HG03342 (cell line): ENCODE results near the gene ITPR2.

Experiments
- ATAC-seq: cut with Tn5 transposase; IDR thresholded peaks from one replicate; pipeline ENCODE4 v1.9.1; 2021; ENCODE audit warnings: mild to moderate bottlenecking, moderate library complexity; ENCODE audit not compliant: unreplicated experiment

ITPR2 gene

DNA sequence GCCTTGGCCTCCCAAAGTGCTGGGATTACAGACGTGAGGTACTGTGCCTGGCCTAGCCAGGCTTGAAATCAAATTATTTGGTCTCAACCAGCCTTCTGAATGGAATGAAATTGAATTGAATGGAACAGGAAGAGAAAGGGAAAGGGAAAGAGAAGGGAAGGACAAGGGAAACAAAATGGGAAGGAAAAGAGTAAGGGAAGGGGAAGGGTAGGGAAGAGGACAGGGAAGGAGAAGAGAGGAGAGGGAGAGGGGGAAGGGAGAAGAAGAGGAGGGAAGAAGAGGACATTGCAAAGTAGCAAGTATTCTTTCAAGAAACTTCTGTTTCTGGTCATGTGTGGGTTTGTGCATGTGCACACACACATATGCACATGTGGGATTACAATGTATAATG is 97.8 kb downstream of the ITPR2 start:
- no peak for ATAC-seq

DNA sequence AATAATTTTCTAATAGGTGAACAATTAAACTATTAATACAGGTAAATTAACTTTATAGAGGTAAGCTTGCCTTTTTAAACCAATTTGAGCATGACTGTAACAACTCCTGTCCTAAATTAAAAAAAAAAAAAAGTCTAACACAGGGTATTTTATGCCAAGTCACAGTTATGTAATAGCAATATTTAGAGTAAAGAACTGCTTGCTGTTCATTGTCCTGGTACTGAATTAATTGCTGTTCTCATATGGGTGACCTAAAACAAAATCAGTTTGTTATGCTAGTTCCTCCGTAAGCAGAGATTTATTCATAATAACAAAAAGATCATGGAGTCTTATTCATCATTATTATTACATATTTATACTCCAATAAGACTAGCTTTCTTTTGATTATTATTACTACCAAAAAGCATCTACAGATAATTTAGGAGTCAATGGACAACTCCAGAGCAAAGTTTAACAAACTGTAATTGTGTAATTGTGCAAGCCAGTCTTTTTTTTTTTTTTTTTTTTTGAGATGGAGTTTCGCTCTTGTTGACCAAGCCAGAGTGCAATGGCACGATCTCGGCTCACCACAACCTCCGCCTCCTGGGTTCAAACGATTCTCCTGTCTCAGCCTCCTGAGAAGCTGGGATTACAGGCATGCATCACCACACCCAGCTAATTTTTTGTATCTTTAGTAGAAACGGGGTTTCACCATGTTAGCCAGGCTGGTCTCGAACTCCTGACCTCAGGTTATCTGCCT is 98.3 kb downstream of the ITPR2 start:
- no peak for ATAC-seq

DNA sequence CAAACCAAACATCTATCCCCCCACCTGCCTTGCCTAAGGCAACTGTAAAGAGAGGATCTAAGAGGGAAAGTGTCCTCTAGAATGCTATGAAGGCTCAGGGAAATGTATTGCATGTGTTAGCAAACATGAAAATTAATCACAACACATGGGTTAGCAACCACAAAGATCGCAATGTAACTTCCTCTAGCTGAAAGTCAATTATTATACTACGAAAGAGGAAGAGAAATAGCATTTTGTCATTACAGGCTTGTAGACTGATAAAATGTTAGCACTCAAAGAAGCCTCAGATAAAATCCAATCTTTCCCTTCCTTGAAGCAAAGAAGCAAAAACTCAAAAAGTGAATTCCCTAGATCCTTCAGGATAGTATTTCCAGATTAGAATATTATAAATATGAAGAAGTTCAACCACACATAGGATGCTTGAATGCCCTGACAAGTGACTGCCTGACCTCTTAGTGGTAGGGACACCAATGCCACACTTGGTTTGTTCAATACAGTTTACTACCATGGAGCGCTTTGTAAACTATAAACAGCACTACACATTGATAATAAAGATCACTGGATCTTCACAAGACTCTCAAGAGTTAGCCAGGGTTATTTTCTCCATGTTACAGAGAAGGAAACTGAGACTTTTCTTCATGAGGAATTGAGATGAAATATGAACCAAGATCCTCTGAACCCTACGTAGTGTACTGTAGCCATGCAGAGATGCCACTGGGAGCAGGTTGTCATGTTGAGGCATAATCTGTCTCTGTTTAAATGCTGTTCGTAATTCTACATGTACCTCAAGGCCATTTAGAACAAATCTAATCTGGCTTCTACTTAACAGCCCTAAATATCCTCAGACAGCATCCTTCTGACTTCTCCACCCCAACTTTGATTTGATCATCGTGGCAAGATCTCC is 100.7 kb downstream of the ITPR2 start:
- peak; percentile 68 for ATAC-seq

DNA sequence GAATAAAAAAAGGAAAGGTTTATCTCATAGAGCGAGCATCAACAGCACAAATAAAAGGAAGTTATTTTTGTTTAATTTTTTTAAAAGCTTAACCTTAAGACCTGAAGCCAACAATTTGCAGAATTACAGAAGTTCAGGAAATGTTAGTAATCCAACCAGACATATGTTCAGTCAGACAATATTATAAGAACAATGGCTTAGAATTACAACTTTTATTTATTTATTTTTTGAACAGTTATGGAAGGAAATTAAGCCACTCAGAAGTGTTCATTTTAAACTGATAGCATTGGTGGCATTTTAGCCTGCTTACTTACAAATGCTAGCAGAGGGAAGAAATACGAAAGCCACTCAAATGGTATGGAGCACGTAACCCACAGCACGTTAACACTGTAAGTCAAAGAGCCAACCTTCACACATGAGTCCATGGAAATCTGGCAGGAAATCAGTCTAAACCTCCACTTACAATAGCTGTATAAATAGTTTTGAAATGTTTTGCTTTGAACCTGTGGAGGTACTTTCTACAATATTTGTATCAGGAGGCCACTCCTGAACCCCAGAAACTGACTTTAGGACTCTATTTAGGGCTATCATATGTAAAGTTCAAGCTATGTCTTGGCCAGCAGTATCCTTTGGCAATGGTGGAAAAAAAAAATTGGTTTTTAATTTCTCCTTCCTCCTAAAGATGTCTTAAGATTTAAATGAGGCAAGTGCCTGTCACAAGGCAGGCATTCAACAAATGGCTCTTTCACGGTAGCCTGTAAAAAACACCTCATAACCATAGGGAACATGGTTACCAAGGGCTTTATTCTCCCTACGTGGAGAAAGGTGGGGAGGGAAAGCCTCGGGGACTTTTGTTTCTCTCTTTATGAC is 102.3 kb downstream of the ITPR2 start:
- ATAC-seq: no peak

- ATAC-seq: peak; percentile 36
Observed at GRCh38 chr12:26729137-26729671, 103.8 kb downstream of the ITPR2 start.

DNA sequence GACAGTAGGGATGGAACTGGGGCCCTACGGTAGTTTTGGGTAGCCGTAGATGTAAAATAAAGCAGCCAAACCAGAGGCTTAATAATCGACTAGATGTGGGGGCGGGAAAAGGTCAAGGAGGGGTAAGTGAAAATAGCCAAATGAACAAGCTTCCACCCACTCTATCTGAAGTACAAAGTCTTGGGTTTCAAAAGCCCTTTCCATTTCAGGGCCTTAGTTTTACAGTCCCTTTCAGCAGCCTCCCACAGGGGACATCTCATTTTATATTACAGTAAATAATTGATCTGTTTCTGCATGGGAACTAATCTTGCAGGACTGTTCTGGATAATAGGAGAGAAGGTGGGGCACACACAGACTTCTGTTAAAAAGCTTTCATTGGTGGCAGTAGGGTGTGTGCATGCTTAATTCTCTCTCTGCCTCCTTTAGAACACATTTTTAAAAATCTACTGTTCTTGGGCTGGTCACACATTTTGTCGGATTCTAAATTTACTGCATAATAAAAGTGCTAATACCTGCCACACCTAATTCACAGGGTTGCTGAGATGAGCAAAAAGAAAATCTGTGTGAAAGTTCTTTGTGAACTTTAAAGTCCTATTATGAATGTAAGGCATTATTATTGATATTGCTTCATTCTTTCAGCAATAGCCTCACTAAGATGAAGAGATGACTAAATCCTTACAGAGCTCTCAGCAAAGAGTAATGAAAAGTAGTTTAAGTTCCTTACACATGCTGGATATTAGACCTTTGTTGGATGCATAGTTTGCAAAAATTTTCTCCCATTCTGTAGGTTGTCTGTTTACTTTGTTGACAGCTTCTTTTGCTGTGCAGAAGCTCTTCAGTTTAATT is 104.6 kb downstream of the ITPR2 start:
- ATAC-seq: peak; percentile 31

DNA sequence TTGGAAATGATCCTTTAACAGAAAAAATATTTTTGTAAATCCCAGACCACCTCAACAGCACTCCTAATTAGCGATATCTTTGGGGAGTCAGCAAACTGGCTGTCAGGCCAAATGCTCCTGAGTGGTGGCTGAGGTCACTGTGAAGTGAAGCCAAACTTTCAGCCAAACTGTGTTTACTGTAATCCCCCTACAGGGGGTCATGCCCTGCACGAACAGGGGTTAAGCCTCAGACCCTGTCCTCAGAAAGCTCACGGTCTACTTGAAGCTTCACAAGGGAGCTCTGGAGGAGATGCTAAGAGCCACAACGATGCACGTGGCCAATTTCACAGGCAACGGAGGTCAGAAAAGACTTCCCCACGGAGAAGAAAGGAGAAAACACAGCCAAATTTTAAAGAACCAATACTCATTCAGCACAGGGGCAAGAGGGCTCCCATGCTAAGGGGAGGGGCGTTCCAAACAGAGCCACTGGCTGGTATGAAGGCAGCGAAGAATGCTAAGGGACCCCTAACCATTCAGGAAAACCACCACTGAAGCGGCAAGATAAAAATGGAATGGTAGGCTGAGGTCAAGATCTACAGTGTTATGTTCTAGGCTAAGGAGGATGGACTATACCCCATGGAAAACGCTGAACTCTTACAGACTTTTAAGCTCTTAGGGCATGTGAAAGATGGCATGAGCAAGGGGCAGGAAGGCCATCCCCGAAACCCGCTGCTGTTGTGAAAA is 105.4 kb downstream of the ITPR2 start:
- no peak for ATAC-seq

DNA sequence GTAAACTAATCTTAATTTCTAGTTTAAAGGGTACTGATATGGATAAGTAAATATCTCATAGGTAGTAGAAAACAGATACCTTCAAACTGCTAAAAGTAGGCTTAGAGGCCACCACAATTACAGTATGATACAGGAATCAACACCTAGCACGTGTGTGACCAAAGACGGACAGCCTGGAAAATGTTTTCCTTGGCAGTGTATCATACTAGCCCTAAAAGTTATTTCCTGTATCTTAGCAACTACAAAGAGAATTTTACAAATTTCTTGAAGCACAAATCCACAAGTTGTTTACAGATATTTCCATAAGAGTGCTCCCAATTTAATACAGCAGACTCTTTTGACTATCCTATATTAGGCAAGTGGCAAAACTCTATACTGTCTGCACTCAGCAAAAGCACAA is 106.0 kb downstream of the ITPR2 start:
- no peak for ATAC-seq

GRCh38 chr12:26725276-26725916 is 107.6 kb downstream of the ITPR2 start:
- ATAC-seq: no peak

DNA sequence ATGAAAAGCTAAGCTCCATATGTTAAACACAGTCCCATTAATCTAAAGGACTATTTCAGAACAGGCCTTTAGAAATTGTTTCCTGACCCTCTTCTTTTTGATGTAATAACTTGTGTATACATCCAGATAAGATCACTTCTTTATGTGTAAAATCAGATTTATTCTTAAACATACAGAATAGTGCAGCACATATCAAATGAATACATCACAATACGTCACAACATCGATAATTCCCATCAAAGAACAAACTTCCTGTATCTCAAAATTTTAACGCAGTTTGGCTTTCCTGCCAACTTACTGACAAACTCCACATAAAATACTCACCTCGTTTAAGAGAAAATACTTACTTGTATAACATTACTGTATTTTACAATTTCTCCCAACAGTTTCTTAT is 108.7 kb downstream of the ITPR2 start:
- no peak for ATAC-seq

- no peak for ATAC-seq
Observed at GRCh38 chr12:26723379-26724308, 109.3 kb downstream of the ITPR2 start.

DNA sequence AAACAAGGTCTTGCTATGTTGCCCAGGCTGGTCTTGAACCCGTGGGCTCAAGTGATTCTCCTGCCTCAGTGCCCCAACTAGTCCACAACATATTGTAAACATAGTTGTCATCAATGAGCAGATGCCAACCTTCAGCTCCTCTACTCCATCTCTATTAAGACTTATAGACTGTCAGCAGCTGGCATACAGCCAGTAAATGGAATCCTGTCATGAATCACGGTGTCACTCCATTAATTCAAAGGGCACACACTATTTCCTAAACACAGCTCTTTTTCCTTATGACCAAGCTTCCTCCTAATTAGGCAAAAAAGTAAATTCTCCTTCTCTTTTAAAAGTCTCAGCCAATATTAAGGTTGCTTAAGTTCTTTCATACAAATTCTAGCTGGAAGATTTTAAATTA is 111.2 kb downstream of the ITPR2 start:
- no peak for ATAC-seq

GRCh38 chr12:26719852-26720251 is 113.1 kb downstream of the ITPR2 start:
- ATAC-seq: no peak

- ATAC-seq: no peak
Observed at GRCh38 chr12:26717757-26718156, 115.2 kb downstream of the ITPR2 start.

DNA sequence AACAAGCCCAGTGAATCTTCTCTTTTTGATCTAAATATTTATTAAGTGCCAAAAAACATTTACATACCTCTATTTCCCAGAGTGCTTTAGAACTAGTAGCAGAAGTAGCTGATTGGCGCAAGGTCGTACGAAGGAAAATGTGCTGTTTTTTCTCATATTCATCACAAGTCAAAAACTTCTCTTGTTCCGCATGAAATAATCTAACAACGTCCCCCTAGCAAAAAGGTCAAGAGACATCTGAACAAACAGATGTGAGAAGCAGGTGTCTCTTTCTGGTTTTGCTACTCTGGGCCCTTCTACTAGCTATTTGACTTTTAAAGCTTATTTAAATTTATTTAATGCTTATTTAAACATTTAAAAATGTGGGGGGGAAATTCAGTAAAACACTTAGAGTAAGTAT is 117.8 kb downstream of the ITPR2 start:
- no peak for ATAC-seq

DNA sequence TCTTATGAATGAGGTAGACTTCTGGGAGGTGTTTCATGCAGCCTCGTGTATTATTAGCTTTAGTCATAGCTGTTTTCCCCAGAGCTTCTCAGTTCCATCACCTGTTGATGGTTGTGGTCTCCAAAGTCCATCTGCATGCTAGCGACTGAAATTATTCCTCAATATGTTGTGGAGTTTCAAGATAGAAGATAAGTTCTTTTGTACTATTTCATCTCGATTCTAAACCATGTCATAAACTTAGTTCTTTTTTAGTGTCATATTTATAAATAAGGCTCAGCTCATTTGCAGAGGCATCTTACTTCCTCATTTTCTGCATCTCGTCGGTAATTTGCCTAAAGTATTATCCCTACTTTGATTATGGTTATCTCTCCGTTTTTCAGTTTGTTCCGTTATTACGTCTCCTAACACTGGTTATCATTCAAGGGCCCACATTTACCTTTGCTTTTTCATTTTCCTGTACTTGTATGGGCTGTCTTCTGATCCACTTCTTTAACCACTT is 119.1 kb downstream of the ITPR2 start:
- ATAC-seq: peak; percentile 68

GRCh38 chr12:26712892-26713291 is 120.1 kb downstream of the ITPR2 start:
- ATAC-seq: no peak

DNA sequence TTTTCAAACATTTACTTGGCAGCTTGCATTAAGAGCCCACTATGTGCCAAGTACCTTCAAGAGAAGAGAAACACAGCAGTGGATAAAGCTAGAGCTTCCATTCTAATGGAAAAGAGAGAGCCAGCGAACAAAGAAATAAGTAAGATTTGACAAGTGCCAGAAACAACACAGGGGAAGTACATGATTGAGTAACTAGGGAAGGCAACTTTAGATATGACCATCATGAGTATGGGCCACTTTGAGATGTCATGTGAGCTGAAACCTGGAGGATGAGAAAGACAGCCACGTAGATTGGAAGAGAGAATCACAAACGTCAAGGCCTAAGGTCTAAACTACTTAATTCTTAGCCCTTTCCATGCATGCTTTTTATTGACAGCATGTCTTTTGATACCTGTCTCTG is 121.4 kb downstream of the ITPR2 start:
- no peak for ATAC-seq
